ENCODE measurements around the gene RCN2.

DNA sequence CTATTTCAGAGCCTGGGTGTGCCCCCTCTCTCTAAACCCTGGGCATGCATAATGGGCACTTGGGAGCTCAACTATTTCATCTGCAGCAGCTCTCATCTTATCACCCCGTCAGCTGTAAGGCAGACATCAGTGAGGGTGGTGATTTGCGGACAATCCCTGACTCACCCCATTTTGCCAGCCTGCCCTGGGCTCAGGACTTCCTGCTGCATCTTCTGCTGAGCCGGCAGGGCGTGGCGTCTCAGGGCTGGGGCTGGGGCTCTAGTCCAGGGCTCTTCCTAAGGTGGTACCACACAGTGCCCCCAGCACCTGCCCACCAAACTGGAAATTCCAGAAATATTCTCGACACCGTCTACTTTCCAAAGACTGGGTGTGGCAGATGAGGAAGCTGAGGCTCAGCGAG lies 62.5 kb downstream of the RCN2 start:
- TF ChIP-seq ETV6 (CRISPR knock-in tag; conservative IDR thresholded peaks at IDR 0.05): no peak
- TF ChIP-seq, protein P1, sequence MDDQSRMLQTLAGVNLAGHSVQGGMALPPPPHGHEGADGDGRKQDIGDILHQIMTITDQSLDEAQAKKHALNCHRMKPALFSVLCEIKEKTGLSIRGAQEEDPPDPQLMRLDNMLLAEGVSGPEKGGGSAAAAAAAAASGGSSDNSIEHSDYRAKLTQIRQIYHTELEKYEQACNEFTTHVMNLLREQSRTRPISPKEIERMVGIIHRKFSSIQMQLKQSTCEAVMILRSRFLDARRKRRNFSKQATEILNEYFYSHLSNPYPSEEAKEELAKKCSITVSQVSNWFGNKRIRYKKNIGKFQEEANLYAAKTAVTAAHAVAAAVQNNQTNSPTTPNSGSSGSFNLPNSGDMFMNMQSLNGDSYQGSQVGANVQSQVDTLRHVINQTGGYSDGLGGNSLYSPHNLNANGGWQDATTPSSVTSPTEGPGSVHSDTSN (CRISPR knock-in tag; IDR thresholded peaks at IDR 0.05; ENCODE audit: borderline replicate concordance): no peak
- TF ChIP-seq, protein P2, sequence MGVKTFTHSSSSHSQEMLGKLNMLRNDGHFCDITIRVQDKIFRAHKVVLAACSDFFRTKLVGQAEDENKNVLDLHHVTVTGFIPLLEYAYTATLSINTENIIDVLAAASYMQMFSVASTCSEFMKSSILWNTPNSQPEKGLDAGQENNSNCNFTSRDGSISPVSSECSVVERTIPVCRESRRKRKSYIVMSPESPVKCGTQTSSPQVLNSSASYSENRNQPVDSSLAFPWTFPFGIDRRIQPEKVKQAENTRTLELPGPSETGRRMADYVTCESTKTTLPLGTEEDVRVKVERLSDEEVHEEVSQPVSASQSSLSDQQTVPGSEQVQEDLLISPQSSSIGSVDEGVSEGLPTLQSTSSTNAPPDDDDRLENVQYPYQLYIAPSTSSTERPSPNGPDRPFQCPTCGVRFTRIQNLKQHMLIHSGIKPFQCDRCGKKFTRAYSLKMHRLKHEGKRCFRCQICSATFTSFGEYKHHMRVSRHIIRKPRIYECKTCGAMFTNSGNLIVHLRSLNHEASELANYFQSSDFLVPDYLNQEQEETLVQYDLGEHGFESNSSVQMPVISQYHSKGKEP (CRISPR knock-in tag; IDR thresholded peaks at IDR 0.05): no peak
- TF ChIP-seq POLR2A (IDR thresholded peaks at IDR 0.05; ENCODE audit: insufficient read depth in 1 of 2, low read depth in 2 of 2, low read length in 2 of 2): no peak
- no peak for TF ChIP-seq ADNP (CRISPR knock-in tag; IDR thresholded peaks at IDR 0.05)
- TF ChIP-seq POLR2AphosphoS2 (IDR thresholded peaks at IDR 0.05; ENCODE audit: low read depth, low read length): no peak
- TF ChIP-seq ZNF672 (CRISPR knock-in tag; IDR thresholded peaks at IDR 0.05): no peak
- TF ChIP-seq ELK4 (CRISPR knock-in tag; IDR thresholded peaks at IDR 0.05; ENCODE audit: borderline replicate concordance): no peak
- TF ChIP-seq, protein P3, sequence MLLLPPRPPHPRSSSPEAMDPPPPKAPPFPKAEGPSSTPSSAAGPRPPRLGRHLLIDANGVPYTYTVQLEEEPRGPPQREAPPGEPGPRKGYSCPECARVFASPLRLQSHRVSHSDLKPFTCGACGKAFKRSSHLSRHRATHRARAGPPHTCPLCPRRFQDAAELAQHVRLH (CRISPR knock-in tag; IDR thresholded peaks at IDR 0.05; ENCODE audit: borderline replicate concordance, low read depth): no peak
- no peak for TF ChIP-seq MED8 (CRISPR knock-in tag; IDR thresholded peaks at IDR 0.05; ENCODE audit: insufficient replicate concordance)
- no peak for TF ChIP-seq KAT7 (CRISPR knock-in tag; IDR thresholded peaks at IDR 0.05; ENCODE audit: borderline replicate concordance)
